Ectodermal cell (in vitro differentiated cells): ENCODE data around the gene LST1.

Experiments
- H3K27ac ChIP-seq: 2 replicates; pipeline ENCODE4 v1.7.0; 2013; ENCODE audit warnings: mild to moderate bottlenecking, low read depth, low read length; ENCODE audit not compliant: insufficient read depth, poor library complexity, severe bottlenecking
- H3K27me3 ChIP-seq: 2 replicates; pipeline ENCODE4 v1.7.0; 2013; ENCODE audit warnings: mild to moderate bottlenecking, low read length; ENCODE audit not compliant: insufficient read depth, control insufficient read depth, poor library complexity, severe bottlenecking
- H3K36me3 ChIP-seq: one replicate; pipeline ENCODE4 v1.7.0; 2013; ENCODE audit warnings: low read length; ENCODE audit not compliant: control insufficient read depth, insufficient read depth
- H3K4me1 ChIP-seq: one replicate; pipeline ENCODE4 v1.7.0; 2013; ENCODE audit warnings: low read length; ENCODE audit not compliant: control insufficient read depth, insufficient read depth
- H3K4me3 ChIP-seq: 2 replicates; pipeline ENCODE4 v1.7.0; 2013; ENCODE audit warnings: low read depth, low read length, control low read depth; ENCODE audit not compliant: insufficient read depth
- H3K9me3 ChIP-seq: 2 replicates; pipeline ENCODE4 v1.7.0; 2013; ENCODE audit warnings: mild to moderate bottlenecking, low read length, moderate library complexity; ENCODE audit not compliant: control insufficient read depth
- WGBS, 2 experiments: methylation state at CpG; one replicate each; pipeline ENCODE4 v1.1.7; 2013; ENCODE audit warnings: missing lambda C conversion rate in 2 of 2; 5-methylcytosine and 5-hydroxymethylcytosine counted together

The LST1 gene

DNA sequence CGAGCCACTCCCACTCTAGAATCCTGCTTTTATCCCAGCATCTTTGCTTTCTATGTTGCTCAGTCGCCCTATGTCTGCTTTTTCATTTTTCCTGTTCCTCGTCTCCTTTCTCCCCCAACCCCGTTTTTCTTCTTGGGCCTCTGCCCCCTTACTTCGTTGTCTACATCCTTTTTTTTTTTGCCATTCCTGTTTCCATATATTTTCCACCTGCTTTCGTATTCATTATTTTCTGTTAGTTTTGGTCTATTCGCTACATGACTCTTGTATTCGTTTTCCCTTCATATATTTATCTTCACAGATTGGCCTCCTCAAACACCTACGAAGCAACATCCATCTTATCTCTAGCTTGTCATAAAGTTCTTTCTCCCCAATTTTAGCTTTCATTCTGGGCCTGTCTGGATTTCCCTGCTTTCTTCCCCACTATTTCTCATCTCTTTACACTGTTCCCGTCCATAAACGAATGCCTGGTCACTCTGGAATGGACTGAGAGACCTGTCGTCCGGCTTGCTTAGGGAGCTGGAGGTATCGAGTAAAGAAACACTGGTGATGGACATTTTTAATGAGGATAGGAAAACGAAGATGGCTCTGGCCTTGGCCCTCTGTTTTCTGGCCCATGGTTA, 35.4 kb downstream of the LST1 start:
- peak overlapping the region; percentile 79 for H3K4me3 ChIP-seq
- peak overlapping the region; percentile 100 for H3K27ac ChIP-seq
- peaks cover 10% of the 10 kb centered on the region for H3K4me1 ChIP-seq
- H3K9me3 ChIP-seq: no peaks in the 10 kb centered on the region
- no peaks in the 10 kb centered on the region for H3K27me3 ChIP-seq
- WGBS, 2 experiments: 6 to 7% methylated on average over 15 of the region's 15 CpGs
- peaks cover 39% of the 10 kb centered on the region for H3K36me3 ChIP-seq

- H3K36me3 ChIP-seq: peaks cover 45% of the 10 kb centered on the region
- H3K27ac ChIP-seq: no peak overlapping the region
- peaks cover 10% of the 10 kb centered on the region for H3K4me1 ChIP-seq
- H3K9me3 ChIP-seq: no peaks in the 10 kb centered on the region
- H3K27me3 ChIP-seq: no peaks in the 10 kb centered on the region
- 39 to 44% methylated on average over 4 of the region's 4 CpGs for WGBS, 2 experiments
- peak overlapping the region; percentile 79 for H3K4me3 ChIP-seq
These were observed 35.9 kb downstream of the LST1 start for GRCh38 chr6:31621991-31622390.

GRCh38 chr6:31622684-31623091, 36.6 kb downstream of the LST1 start:
- Histone ChIP-seq H3K36me3 (peaks cover 51% of the 10 kb centered on the region), H3K27me3 (no peaks in the 10 kb centered on the region), H3K9me3 (no peaks in the 10 kb centered on the region), H3K4me1 (peaks cover 10% of the 10 kb centered on the region), H3K4me3 (peak overlapping the region; percentile 79), H3K27ac (no peak overlapping the region)
- WGBS, 2 experiments: 92 to 94% methylated on average over 10 of the region's 10 CpGs

DNA sequence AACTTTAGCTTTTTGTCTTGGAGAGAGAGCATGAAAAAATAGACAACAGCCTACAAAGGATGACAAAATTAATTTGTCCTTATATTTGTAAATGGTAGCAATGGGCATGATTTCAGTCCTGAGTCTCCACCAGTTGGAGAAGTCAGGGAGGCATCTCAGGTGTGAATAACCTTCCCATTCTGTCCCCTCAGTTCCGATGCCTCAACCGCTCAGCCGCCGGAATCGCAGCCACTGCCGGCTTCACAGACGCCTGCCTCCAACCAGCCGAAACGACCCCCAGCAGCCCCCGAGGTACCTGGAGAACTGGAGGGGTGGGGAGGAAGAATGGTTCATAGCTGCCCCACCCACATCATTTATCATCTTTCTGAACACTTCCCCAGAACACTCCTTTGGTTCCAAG, 38.0 kb downstream of the LST1 start:
- Histone ChIP-seq H3K4me3 (no peak overlapping the region), H3K4me1 (peaks cover 10% of the 10 kb centered on the region), H3K36me3 (peaks cover 65% of the 10 kb centered on the region), H3K27ac (no peak overlapping the region), H3K9me3 (no peaks in the 10 kb centered on the region), H3K27me3 (no peaks in the 10 kb centered on the region)
- WGBS, 2 experiments: 97 to 99% methylated on average over 10 of the region's 10 CpGs

- H3K4me3 ChIP-seq: no peak overlapping the region
- peaks cover 93% of the 10 kb centered on the region for H3K36me3 ChIP-seq
- no peaks in the 10 kb centered on the region for H3K27me3 ChIP-seq
- no peaks in the 10 kb centered on the region for H3K9me3 ChIP-seq
- H3K4me1 ChIP-seq: peaks cover 10% of the 10 kb centered on the region
- 95 to 97% methylated on average over 9 to 10 of the region's 10 CpGs for WGBS, 2 experiments
- no peak overlapping the region for H3K27ac ChIP-seq
These were observed 40.9 kb downstream of the LST1 start for GRCh38 chr6:31626952-31627351.

DNA sequence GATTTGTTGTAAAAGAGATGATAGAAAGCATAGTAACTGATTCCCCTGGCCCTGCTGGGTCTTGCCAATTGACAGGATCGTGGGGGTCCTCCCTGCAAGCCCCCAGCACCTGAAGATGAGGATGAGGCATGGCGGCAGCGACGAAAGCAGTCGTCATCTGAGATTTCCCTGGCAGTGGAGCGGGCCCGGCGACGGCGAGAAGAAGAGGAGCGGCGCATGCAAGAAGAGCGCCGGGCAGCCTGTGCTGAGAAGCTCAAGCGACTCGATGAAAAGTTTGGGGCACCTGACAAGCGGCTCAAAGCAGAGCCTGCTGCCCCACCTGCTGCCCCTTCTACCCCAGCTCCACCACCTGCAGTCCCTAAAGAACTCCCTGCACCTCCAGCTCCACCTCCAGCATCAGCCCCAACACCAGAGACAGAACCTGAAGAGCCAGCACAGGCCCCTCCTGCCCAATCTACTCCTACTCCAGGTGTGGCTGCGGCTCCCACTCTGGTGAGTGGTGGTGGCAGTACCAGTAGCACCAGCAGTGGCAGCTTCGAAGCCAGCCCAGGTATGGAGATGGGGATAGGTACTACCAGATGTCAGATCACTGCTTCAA, 41.7 kb downstream of the LST1 start:
- H3K27ac ChIP-seq: no peak overlapping the region
- H3K4me3 ChIP-seq: no peak overlapping the region
- H3K4me1 ChIP-seq: peaks cover 2% of the 10 kb centered on the region
- peaks cover 98% of the 10 kb centered on the region for H3K36me3 ChIP-seq
- no peaks in the 10 kb centered on the region for H3K9me3 ChIP-seq
- no peaks in the 10 kb centered on the region for H3K27me3 ChIP-seq
- 94 to 97% methylated on average over 19 of the region's 19 CpGs for WGBS, 2 experiments

DNA sequence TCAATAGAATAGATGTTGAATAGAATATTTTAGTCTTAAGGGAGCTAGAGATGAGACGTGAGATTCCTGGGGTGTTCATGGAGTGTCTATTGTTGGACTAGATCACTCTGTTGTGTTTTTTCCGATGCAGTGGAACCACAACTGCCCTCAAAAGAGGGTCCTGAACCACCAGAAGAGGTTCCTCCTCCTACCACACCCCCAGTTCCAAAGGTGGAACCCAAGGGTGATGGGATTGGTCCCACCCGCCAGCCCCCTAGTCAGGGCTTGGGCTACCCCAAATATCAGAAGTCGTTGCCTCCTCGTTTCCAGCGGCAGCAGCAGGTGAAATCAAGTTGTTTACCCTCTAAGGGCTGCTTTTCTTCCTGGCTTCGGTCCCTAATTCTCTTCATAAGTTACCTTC, 42.9 kb downstream of the LST1 start:
- no peak overlapping the region for H3K27ac ChIP-seq
- H3K9me3 ChIP-seq: no peaks in the 10 kb centered on the region
- peaks cover 98% of the 10 kb centered on the region for H3K36me3 ChIP-seq
- no peak overlapping the region for H3K4me3 ChIP-seq
- WGBS, 2 experiments: 94 to 96% methylated on average over 7 of the region's 7 CpGs
- H3K27me3 ChIP-seq: no peaks in the 10 kb centered on the region
- H3K4me1 ChIP-seq: no peaks in the 10 kb centered on the region

DNA sequence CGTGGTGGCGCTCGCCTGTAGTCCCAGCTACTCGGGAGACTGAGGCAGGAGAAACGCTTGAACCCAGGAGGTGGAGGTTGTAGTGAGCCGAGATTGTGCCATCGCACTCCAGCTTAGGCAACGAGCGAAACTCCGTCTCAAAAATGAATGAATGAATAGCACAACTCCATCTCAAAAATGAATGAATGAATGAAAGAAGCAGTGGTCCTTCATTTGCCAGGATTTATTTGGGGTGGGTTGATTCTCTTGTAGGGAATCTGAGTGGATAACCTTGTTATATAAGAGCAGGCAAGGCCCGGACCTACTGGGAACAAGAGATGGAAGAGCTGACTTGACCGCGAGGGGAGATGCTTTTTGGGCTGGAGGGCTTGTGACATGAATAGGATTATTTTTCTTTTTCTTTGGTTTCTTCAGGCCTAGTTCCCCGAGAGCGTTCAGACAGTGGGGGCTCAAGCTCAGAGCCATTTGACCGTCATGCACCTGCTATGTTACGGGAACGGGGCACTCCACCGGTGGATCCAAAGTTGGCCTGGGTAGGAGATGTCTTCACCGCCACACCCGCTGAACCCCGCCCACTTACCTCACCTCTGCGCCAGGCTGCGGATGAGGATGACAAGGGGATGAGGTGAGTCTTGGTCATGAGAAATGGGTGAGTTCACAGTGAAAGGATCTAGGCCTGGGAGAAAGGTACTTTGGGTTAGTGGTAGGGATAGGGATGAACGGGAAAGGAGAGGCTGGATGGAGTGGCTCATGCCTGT, 44.3 kb downstream of the LST1 start:
- no peaks in the 10 kb centered on the region for H3K9me3 ChIP-seq
- WGBS, 2 experiments: 92 to 93% methylated on average over 25 of the region's 25 CpGs
- no peak overlapping the region for H3K4me3 ChIP-seq
- peaks cover 98% of the 10 kb centered on the region for H3K36me3 ChIP-seq
- no peaks in the 10 kb centered on the region for H3K4me1 ChIP-seq
- H3K27me3 ChIP-seq: no peaks in the 10 kb centered on the region
- H3K27ac ChIP-seq: no peak overlapping the region

- H3K4me3 ChIP-seq: no peak overlapping the region
- 95 to 96% methylated on average over 16 of the region's 16 CpGs for WGBS, 2 experiments
- H3K27ac ChIP-seq: no peak overlapping the region
- H3K27me3 ChIP-seq: no peaks in the 10 kb centered on the region
- H3K4me1 ChIP-seq: no peaks in the 10 kb centered on the region
- peaks cover 98% of the 10 kb centered on the region for H3K36me3 ChIP-seq
- no peaks in the 10 kb centered on the region for H3K9me3 ChIP-seq
These were observed 45.1 kb downstream of the LST1 start for GRCh38 chr6:31631209-31631608.

DNA sequence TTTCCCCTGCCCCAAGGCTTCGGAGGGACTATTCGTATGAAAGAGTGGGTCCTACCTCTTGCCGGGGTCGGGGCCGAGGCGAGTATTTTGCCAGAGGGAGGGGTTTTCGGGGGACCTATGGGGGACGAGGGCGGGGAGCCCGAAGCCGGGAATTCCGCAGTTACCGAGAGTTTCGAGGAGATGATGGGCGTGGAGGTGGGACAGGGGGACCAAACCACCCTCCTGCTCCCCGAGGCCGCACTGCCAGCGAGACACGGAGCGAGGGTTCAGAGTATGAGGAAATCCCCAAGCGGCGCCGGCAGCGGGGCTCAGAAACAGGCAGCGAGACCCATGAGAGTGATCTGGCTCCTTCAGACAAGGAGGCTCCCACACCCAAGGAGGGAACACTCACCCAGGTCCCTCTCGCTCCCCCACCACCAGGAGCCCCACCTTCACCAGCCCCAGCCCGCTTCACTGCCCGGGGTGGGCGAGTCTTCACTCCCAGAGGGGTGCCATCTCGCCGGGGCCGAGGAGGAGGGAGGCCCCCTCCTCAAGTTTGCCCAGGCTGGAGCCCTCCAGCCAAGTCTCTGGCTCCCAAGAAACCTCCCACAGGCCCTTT, 45.7 kb downstream of the LST1 start:
- Histone ChIP-seq H3K9me3 (no peaks in the 10 kb centered on the region), H3K36me3 (peaks cover 98% of the 10 kb centered on the region), H3K27ac (no peak overlapping the region), H3K27me3 (no peaks in the 10 kb centered on the region), H3K4me3 (no peak overlapping the region), H3K4me1 (no peaks in the 10 kb centered on the region)
- 94 to 97% methylated on average over 32 of the region's 32 CpGs for WGBS, 2 experiments
